HG03571 (cell line): ENCODE results near the gene AGTRAP.

Experiments used
- ATAC-seq: cut with Tn5 transposase; IDR thresholded peaks from one replicate; pipeline ENCODE4 v1.9.1; 2021; ENCODE audit not compliant: unreplicated experiment

The AGTRAP gene

DNA sequence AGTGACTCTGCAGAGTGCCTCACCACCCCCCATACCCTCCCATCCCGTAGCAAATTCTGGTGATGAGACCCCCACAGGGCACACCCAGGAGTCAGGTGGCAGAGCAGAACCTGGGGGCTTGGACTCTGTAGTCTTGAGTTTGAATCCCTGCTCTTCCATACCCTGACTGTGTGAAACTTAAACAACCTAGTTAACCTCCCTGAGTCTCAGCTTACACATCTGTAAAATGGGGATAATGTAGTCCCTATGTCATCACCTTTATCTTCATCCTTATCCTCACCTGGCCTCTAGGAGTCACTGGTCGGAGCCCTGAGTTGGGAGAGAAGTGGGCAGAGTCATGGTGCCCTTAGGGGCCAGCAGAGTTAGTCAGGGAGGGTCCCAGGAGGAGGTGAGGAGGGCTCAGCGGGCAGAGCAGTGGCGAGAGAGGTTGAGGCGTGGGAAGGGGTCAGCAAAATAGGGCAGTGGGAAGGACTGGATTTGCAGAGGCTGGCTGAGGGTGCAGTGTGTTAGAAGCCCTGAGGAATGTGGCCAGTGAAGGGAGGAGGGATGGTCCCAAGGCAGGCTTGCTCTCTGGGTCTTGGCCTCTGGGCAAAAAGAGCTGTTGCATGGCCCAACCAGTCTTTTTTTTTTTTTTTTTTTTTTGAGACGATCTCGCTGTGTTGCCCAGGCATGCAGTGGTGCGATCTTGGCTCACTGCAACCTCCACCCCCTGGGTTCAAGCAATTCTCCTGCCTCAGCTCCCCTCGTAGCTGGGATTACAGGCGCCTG lies 44.6 kb downstream of the AGTRAP start:
- no peak for ATAC-seq

DNA sequence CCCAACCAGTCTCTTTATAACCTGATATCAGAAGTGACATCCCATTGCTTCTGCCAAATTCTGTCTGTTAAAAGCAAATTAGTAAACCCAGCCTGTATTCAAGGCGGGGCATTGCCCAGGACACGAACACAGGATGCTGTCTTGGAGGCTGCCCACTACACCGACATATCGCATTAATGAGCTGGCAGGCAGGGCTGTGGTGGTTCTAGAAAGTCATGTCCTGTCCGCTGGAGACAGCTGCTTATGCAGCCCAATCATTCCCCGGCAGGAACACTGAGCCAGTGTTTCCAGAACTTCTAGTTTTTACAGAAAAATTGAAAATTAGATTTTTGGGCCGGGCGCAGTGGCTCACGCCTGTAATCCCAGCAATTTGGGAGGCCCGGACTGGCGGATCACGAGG lies 45.4 kb downstream of the AGTRAP start:
- no peak for ATAC-seq

GRCh38 chr1:11782127-11782708 lies 46.3 kb downstream of the AGTRAP start:
- no peak for ATAC-seq

DNA sequence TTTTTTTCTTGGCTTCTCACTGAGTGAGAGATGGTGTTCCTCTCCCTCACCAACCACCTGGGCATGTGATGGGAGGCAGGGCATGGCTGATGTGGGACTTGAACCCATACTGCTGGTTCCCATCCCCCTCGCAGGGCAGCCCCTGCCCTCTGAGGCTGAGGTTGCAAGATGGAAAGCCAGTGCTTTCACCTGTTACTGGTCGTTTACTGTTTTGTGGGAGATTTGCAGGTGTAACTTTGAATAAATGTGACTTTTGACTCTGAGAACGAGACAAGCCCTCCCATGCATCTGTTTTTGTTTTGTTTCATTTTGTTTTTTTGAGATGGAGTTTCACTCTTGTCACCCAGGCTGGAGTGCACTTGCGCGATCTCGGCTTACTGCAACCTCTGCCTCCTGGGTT lies 47.6 kb downstream of the AGTRAP start:
- no peak for ATAC-seq

DNA sequence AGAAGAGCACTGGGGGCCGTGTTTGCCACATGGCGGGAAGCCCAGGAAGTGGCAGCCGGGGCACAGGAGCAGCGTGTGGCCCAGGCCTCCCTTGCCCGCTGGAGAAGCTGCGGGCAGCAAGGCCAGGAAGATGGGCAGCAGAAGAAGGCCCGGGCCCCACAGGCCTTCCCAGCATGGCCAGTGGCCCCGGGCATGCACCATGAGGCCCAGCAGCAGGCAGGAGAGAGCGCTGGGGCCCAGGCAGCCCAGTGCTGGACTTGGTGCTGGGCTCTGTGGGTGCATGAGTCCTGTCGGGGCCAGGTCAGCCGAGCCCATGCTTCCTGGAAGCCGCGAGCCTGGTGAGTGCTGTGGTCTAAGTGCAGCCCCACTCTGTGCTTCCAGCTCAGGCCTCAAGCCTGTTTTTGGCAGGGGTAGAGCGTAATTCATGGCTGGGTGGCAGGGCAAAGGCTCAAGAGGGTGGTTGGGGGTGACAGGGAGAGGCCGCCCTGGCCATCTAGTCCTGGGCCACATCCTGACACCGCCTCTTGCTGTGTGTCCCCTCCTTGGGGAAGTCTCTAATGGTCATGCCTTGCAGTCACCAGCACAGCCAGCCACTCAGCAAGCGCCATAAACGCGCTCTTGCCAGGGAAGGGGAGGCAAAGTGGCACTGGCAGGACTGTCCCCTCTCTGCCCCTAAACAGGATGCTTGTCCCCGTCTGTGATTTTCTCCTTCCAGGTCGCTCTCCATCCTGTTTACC lies 48.5 kb downstream of the AGTRAP start:
- ATAC-seq: no peak

- ATAC-seq: no peak
These were observed 49.2 kb downstream of the AGTRAP start for GRCh38 chr1:11784993-11785769.

DNA sequence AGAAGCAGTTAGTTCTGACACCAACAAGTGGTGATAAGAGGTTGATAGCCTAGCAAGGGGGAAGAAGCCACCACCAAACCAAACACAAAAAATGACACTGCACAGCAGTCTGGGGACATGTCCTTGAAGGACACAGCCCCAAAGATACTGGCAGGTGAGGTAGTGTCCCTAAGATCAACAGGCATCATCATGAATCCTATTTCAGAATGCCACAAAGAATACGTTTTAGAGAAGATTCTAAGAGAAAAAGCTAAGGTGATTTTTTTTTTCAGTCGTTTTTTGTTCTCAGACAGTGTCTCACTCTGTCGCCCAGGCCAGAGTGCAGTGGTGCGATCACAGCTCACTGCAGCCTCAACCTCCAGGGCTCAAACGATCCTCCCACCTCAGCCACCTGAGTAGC lies 50.2 kb downstream of the AGTRAP start:
- no peak for ATAC-seq

DNA sequence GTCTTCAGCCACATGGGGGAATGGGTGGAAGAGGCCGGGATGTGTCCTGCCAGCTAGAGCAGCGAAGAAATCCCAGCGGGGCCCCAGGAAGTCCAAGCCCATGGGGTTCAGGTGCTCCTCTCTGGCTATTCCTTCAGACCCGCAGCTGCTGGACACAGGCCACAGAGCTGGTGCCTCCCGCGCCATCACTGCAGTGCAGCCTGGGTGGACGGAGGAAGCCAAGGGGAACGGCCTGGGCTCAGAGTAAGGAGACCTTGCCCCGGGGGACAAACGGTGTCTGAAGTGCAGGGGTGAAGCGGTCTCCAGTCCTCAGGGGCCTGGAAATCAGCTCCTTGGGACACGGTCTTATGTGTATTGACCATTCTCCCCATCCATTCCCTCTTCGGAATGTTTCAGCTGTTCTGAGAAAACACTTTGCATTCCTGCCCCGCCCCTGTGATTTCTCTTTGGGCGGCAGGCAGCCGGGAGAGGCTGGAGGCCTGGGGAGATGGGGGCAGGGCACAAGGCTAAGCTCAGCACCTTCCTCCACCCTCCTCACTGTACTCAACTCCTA lies 51.4 kb downstream of the AGTRAP start:
- ATAC-seq: no peak

GRCh38 chr1:11787804-11788436 lies 52.0 kb downstream of the AGTRAP start:
- ATAC-seq: no peak

DNA sequence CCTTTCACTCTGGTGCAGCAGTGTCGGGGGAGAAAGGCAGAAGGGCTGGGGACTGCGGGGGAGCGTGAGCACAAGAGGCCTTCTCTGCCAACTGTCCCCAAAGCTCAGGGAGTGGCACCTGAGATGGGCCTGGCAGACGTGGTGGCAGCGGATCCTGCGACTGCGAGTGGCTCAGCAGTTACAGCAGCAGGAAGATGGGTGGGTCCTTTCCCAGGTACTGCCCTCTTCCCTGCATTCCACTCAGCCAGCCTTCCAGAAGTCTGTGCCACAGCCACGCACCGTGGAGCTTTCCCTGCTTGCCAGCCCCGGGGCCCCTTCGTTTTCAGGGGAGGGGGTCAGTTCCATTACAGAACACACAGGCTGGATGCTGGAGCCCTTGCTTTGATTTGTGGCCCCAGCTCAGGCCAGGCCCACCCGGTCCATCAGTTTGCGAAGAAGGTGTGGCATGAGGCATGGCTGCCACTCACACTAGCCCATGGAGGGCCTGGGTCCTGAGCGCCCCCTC lies 52.7 kb downstream of the AGTRAP start:
- no peak for ATAC-seq

GRCh38 chr1:11789126-11790067 lies 53.5 kb downstream of the AGTRAP start:
- no peak for ATAC-seq

- ATAC-seq: no peak
These were observed 54.4 kb downstream of the AGTRAP start for GRCh38 chr1:11790101-11790879.

DNA sequence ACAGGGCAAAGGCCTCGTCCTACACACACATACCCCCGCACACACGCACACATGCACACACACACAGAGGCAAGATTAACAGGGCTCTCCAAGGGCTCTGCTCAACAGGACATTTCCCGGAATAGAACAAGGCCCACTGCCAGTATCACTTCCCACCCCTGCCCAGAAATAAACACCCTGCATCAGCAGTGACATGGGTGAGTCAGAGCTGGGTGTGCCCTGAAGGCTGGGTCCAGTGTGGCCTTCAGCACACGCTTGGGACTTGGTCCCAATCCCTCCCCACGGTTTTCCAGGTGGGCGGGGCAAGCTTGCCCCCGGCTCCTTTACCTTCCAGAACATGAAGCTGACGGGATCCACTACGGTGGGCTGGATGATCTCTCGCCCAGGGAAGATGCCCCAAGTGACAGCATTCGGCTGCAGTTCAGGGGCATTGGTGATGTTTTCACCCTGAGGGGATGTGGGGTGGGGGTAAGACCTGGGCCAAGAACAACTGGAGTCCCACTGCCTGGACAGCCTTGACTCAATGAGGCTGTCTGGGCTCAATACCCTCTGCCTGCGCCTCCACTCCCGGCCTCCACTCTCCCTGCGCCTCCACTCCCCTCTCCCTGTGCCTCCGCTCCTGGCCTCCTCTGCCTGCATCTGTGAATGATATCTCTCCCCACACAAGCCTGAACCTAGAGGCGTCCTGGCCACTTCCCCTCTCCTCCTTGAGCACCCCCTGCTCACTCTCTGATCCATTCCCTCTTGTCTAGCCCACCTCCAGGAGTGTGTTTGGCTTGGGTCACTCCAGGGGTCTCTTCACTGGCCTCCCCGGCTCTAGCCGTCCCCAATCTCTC lies 55.2 kb downstream of the AGTRAP start:
- no peak for ATAC-seq

- no peak for ATAC-seq
These were observed 56.2 kb downstream of the AGTRAP start for GRCh38 chr1:11792106-11792505.

DNA sequence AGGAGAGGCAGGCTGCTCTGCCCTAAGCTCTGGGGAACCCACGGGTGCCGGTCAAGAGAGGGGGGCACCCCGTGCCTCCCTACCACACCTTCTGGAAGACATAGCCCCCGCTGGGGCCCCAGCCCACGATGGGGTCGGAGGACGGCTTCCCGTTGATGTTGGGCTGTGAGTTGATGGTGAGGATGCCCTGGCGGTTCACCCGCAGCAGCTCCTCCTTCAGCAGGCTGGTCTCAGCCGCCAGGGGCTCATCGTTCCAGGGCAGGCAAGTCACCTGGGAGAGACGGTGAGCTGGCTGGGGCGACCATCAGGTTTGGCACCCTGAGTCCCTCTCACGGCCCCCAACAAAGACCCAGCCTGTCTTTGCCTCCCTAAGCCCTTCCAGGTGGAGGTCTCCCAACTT lies 57.9 kb downstream of the AGTRAP start:
- no peak for ATAC-seq

DNA sequence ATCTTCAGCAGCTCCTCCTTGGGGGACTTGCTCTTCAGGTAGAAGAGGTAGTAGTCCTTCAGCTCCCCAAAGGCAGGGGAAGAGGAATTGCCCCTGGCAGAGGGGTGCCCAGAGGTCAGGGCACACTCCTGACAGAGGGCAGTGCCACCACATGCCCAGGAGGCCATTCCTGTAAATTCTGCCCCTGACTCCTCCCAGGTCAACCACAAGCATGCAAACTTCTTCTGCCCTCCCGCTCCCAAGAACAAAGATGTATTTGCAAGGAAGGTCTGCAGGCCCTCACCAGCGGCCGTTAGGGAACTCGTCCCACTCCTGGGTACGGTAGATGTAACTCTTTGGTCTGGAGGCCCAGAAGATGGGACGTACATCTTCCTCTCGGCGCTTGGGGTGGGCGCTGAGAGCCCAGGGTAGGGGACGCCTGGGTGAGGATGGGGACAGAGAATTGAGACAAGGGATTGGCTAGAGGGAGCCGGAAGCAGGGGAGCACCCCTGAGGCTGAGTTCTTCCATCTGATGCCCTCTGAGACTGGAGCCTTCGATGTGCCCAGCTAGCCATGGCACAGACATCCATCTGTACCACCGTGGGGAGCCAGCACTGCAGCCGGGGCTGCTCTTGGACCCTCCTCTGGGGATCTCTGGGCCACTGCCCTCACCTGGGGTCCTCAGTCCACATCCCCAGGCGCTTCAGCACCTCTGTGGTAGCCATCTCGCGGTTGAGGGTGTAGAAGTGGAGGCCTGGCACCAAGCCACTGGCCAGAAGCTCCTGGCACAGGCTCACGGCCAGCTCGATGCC lies 58.7 kb downstream of the AGTRAP start:
- ATAC-seq: no peak
